Measurements from ENCODE around the gene LDHAL6A.

LDHAL6A gene

GRCh38 chr11:18490736-18491485 is 35.3 kb downstream of the LDHAL6A start:
- TF ChIP-seq CTCF (IDR thresholded peaks at IDR 0.05), result no peak

GRCh38 chr11:18491924-18492323 is 36.3 kb downstream of the LDHAL6A start:
- TF ChIP-seq CTCF (IDR thresholded peaks at IDR 0.05), result no peak

- TF ChIP-seq CTCF (IDR thresholded peaks at IDR 0.05), result no peak
These were observed 37.2 kb downstream of the LDHAL6A start for GRCh38 chr11:18492888-18493287.

GRCh38 chr11:18493310-18493709 is 37.7 kb downstream of the LDHAL6A start:
- TF ChIP-seq CTCF (IDR thresholded peaks at IDR 0.05), result no peak

GRCh38 chr11:18495271-18495670 is 39.6 kb downstream of the LDHAL6A start:
- TF ChIP-seq CTCF (IDR thresholded peaks at IDR 0.05), result no peak

GRCh38 chr11:18495703-18496102 is 40.0 kb downstream of the LDHAL6A start:
- no peak for TF ChIP-seq CTCF (IDR thresholded peaks at IDR 0.05)

- TF ChIP-seq CTCF (IDR thresholded peaks at IDR 0.05), result no peak
These were observed 42.4 kb downstream of the LDHAL6A start for GRCh38 chr11:18498039-18498438.

GRCh38 chr11:18501629-18502028 is 46.0 kb downstream of the LDHAL6A start:
- no peak for TF ChIP-seq CTCF (IDR thresholded peaks at IDR 0.05)

Data from LNCAP (cell line).